ENCODE measurements around the gene SGIP1. TPM values are rescaled to one million over a fixed set of nuclear protein-coding genes. Genes with fewer than 3 reads are reported as not detected.

Gene SGIP1
- total and polyA plus RNA-seq, 2 experiments from 2014 or later = 4.0 to 7.7 TPM

- Histone ChIP-seq H3K9me3 (ENCODE audit: low read depth) (no peaks in the 10 kb centered on the region), H3F3A (ENCODE audit: insufficient read depth) (0 out of 2 replicates have a peak, but pooled peaks cover 12% of the 10 kb centered on the region), H3K9ac (no peak overlapping the region), H4K20me1 (ENCODE audit: insufficient read depth) (no peaks in the 10 kb centered on the region), H3K27ac (no peak overlapping the region), H3K27me3 (replicated peaks; ENCODE audit: insufficient read depth) (no peaks in the 10 kb centered on the region), H3K36me3 (ENCODE audit: low read depth) (no peaks in the 10 kb centered on the region), H3K4me2 (ENCODE audit: unreplicated experiment) (no peak overlapping the region), H3K4me3 (no peak overlapping the region), H3K79me2 (ENCODE audit: insufficient read depth) (peaks cover 4% of the 10 kb centered on the region; the same call in 1 of the 2 replicates), H3K4me1 (ENCODE audit: insufficient read depth) (peaks cover 22% of the 10 kb centered on the region), H3K9me2 (ENCODE audit: insufficient read depth) (no peaks in the 10 kb centered on the region), H2AFZ (no peak overlapping the region)
- WGBS, 2 experiments (ENCODE audit: low coverage in 1 of 2, low lambda C conversion rate in 2 of 2, missing lambda C conversion rate in 2 of 2) = 65 to 67% methylated on average over 4 of the region's 4 CpGs
- in situ Hi-C loops (cut with MboI) = no loop called here
- no peak for DNase-seq
- TF ChIP-seq EZH2phosphoT487 (IDR thresholded peaks at IDR 0.05; ENCODE audit: insufficient read depth, low read depth) (no peak), EZH2 (IDR thresholded peaks at IDR 0.05; ENCODE audit: insufficient read depth, poor library complexity, severe bottlenecking) (no peak)
These were observed 12.3 kb downstream of the SGIP1 start for GRCh38 chr1:66546047-66546810.

GRCh38 chr1:66549017-66549416, 15.1 kb downstream of the SGIP1 start:
- no peak overlapping the region for H3K4me2 ChIP-seq (ENCODE audit: unreplicated experiment)
- no peaks in the 10 kb centered on the region for H3K9me3 ChIP-seq (ENCODE audit: low read depth)
- H3F3A ChIP-seq (ENCODE audit: insufficient read depth) = peaks cover 13% of the 10 kb centered on the region
- DNase-seq = no peak
- in situ Hi-C loops (cut with MboI) = no loop called here
- no peaks in the 10 kb centered on the region for H3K36me3 ChIP-seq (ENCODE audit: low read depth)
- H3K9ac ChIP-seq = no peak overlapping the region
- H3K79me2 ChIP-seq (ENCODE audit: insufficient read depth) = peaks cover 4% of the 10 kb centered on the region; the same call in 1 of the 2 replicates
- no peak overlapping the region for H3K27ac ChIP-seq
- H3K4me1 ChIP-seq (ENCODE audit: insufficient read depth) = peaks cover 10% of the 10 kb centered on the region; the same call in 1 of the 2 replicates
- no peak overlapping the region for H2AFZ ChIP-seq
- no peak for TF ChIP-seq EZH2 (IDR thresholded peaks at IDR 0.05; ENCODE audit: insufficient read depth, poor library complexity, severe bottlenecking)
- H3K27me3 ChIP-seq (replicated peaks; ENCODE audit: insufficient read depth) = no peaks in the 10 kb centered on the region
- H4K20me1 ChIP-seq (ENCODE audit: insufficient read depth) = no peaks in the 10 kb centered on the region
- no peak overlapping the region for H3K4me3 ChIP-seq
- no peaks in the 10 kb centered on the region for H3K9me2 ChIP-seq (ENCODE audit: insufficient read depth)

GRCh38 chr1:66550243-66550642, 16.3 kb downstream of the SGIP1 start:
- Histone ChIP-seq H3K79me2 (ENCODE audit: insufficient read depth) (peaks cover 4% of the 10 kb centered on the region; the same call in 1 of the 2 replicates), H3K27me3 (replicated peaks; ENCODE audit: insufficient read depth) (no peaks in the 10 kb centered on the region), H3K4me3 (no peak overlapping the region), H3K9me2 (ENCODE audit: insufficient read depth) (no peaks in the 10 kb centered on the region), H3K4me2 (ENCODE audit: unreplicated experiment) (no peak overlapping the region), H3K9me3 (ENCODE audit: low read depth) (no peaks in the 10 kb centered on the region), H4K20me1 (ENCODE audit: insufficient read depth) (no peaks in the 10 kb centered on the region), H3K36me3 (ENCODE audit: low read depth) (no peaks in the 10 kb centered on the region), H3K27ac (no peak overlapping the region), H3F3A (ENCODE audit: insufficient read depth) (peaks cover 21% of the 10 kb centered on the region), H2AFZ (no peak overlapping the region), H3K4me1 (ENCODE audit: insufficient read depth) (peaks cover 10% of the 10 kb centered on the region; the same call in 1 of the 2 replicates), H3K9ac (no peak overlapping the region)
- TF ChIP-seq EZH2phosphoT487 (IDR thresholded peaks at IDR 0.05; ENCODE audit: insufficient read depth, low read depth) (no peak), EZH2 (IDR thresholded peaks at IDR 0.05; ENCODE audit: insufficient read depth, poor library complexity, severe bottlenecking) (no peak)
- no peak for DNase-seq
- WGBS, 2 experiments (ENCODE audit: low coverage in 1 of 2, low lambda C conversion rate in 2 of 2, missing lambda C conversion rate in 2 of 2) = 100% methylated on average over 1 of the region's 1 CpG
- in situ Hi-C loops (cut with MboI) = no loop called here

GRCh38 chr1:66552287-66552686, 18.3 kb downstream of the SGIP1 start:
- Histone ChIP-seq H3K9me3 (ENCODE audit: low read depth) (no peaks in the 10 kb centered on the region), H3K79me2 (ENCODE audit: insufficient read depth) (peaks cover 2% of the 10 kb centered on the region; the same call in 1 of the 2 replicates), H3K4me1 (ENCODE audit: insufficient read depth) (peaks cover 13% of the 10 kb centered on the region), H3K27ac (no peak overlapping the region), H3K4me3 (no peak overlapping the region), H4K20me1 (ENCODE audit: insufficient read depth) (no peaks in the 10 kb centered on the region), H2AFZ (no peak overlapping the region), H3K36me3 (ENCODE audit: low read depth) (no peaks in the 10 kb centered on the region), H3K9ac (no peak overlapping the region), H3F3A (ENCODE audit: insufficient read depth) (peaks cover 26% of the 10 kb centered on the region), H3K27me3 (replicated peaks; ENCODE audit: insufficient read depth) (no peaks in the 10 kb centered on the region), H3K4me2 (ENCODE audit: unreplicated experiment) (no peak overlapping the region), H3K9me2 (ENCODE audit: insufficient read depth) (no peaks in the 10 kb centered on the region)
- in situ Hi-C loops (cut with MboI) = no loop called here
- WGBS, 2 experiments (ENCODE audit: low coverage in 1 of 2, low lambda C conversion rate in 2 of 2, missing lambda C conversion rate in 2 of 2) = 100% methylated on average over 1 of the region's 1 CpG
- TF ChIP-seq EZH2 (IDR thresholded peaks at IDR 0.05; ENCODE audit: insufficient read depth, poor library complexity, severe bottlenecking) (no peak), EZH2phosphoT487 (IDR thresholded peaks at IDR 0.05; ENCODE audit: insufficient read depth, low read depth) (no peak)
- no peak for DNase-seq
